CD4-positive, alpha-beta memory T cell (primary cell): Measurements from ENCODE around the gene MOB3B. TPM values are rescaled to one million over a fixed set of nuclear protein-coding genes. Genes with fewer than 3 reads are reported as not detected.

Source experiments
- CTCF ChIA-PET: fragments of 350-600 bp; sonication (Branson Sonifier 250); formaldehyde crosslinking; loops from one replicate; lab custom pipeline; 2021; ENCODE audit warnings: inconsistent platforms; ENCODE audit not compliant: partially characterized antibody; lab: Charles Lee
- POLR2A ChIA-PET: fragments of 350-600 bp; sonication (Branson Sonifier 250); formaldehyde crosslinking; loops from one replicate; lab custom pipeline; 2021; ENCODE audit not compliant: partially characterized antibody; lab: Charles Lee
- DNase-seq, 5 donors: peaks; one replicate each; pipeline versions ENCODE4 v3.0.0 to v3.0.0-alpha.2; 2020 to 2022; ENCODE audit warnings: mixed read lengths in 1 of 5
- H3K27ac ChIP-seq: one replicate; pipeline ENCODE4 v1.7.0; 2013; ENCODE audit warnings: low read depth, low read length
- H3K27me3 ChIP-seq: 2 replicates; pipeline ENCODE4 v1.7.0; 2013; ENCODE audit warnings: mild to moderate bottlenecking, low read length, moderate library complexity; ENCODE audit not compliant: insufficient read depth
- H3K36me3 ChIP-seq: 2 replicates; pipeline ENCODE4 v1.7.0; 2013; ENCODE audit warnings: mild to moderate bottlenecking, low read length, moderate library complexity; ENCODE audit not compliant: insufficient read depth
- H3K4me1 ChIP-seq: 2 replicates; pipeline ENCODE4 v1.7.0; 2013; ENCODE audit warnings: mild to moderate bottlenecking, low read length, moderate library complexity; ENCODE audit not compliant: insufficient read depth
- H3K4me3 ChIP-seq, 2 donors: one replicate each; pipeline ENCODE4 v1.7.0; 2013; ENCODE audit warnings: low read length in 2 of 2, mild to moderate bottlenecking in 1 of 2
- H3K9me3 ChIP-seq, 2 donors: one replicate each; pipeline ENCODE4 v1.7.0; 2013; ENCODE audit warnings: low read length in 2 of 2, control low read depth in 1 of 2; ENCODE audit not compliant: control insufficient read depth in 1 of 2
- H3K27ac Mint-ChIP-seq, 7 donors: one replicate each; pipeline ENCODE4 v1.8.0; 2020 to 2021; ENCODE audit warnings: mixed read lengths in 7 of 7, mild to moderate bottlenecking in 6 of 7, inconsistent platforms in 3 of 7, moderate library complexity in 3 of 7
- H3K27me3 Mint-ChIP-seq, 2 donors: one replicate each; pipeline ENCODE4 v1.8.0; 2020 to 2021; ENCODE audit warnings: mixed read lengths in 2 of 2
- H3K36me3 Mint-ChIP-seq, 2 donors: one replicate each; pipeline ENCODE4 v1.8.0; 2020 to 2021; ENCODE audit warnings: mixed read lengths in 2 of 2, inconsistent platforms in 1 of 2, mild to moderate bottlenecking in 1 of 2
- H3K4me1 Mint-ChIP-seq, 4 donors: one replicate each; pipeline ENCODE4 v1.8.0; 2020 to 2021; ENCODE audit warnings: mixed read lengths in 4 of 4, mild to moderate bottlenecking in 1 of 4
- H3K4me3 Mint-ChIP-seq, 8 donors: one replicate each; pipeline ENCODE4 v1.8.0; 2020 to 2021; ENCODE audit warnings: mixed read lengths in 8 of 8, mild to moderate bottlenecking in 7 of 8, moderate library complexity in 6 of 8, inconsistent platforms in 3 of 8
- H3K9me3 Mint-ChIP-seq, 8 donors: one replicate each; pipeline ENCODE4 v1.8.0; 2020 to 2021; ENCODE audit warnings: mixed read lengths in 8 of 8, mild to moderate bottlenecking in 5 of 8, inconsistent platforms in 3 of 8, moderate library complexity in 1 of 8
- intact Hi-C: fragments of 100-400 bp; cut with micrococcal nuclease; formaldehyde crosslinking; loops from one replicate; pipeline ENCODE4 v1.15.1; 2023
- polyA plus RNA-seq, 2 donors: library from polyadenylated mRNA; unstranded; fragments of 300-500 nt; fragmentation: Illumina TruSeq; gene quantifications; one replicate each; pipeline ENCODE4 v1.2.3, GENCODE V29; 2021
- total RNA-seq, 2 experiments: library from RNA; stranded (reverse); gene quantifications; one replicate each; pipeline ENCODE4 v1.2.3, GENCODE V29; 2021

Gene MOB3B
- total and polyA plus RNA-seq, 4 experiments from 2014 or later, result 0.05 to 0.64 (median 0.34) TPM

DNA sequence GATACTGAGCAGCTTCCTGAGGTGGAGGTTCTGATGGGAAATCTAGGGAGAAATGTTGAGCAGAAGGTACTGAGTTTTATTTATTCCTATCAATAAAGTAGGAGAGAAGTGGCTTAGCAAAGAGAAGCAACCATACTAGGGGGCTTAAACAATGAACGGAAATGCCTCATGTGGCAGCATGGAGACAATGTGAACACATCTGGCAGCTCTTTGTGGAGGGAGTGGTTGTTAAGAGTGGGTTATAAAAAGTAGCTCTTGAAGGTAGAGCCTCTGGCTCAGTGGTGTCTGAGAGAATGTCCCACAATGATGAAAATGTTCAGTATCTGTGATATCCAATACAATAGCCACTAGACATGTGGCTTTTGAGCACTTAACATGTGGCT lies 179.9 kb downstream of the MOB3B start:
- Mint-ChIP-seq H3K27me3 (no peaks in the 10 kb centered on the region), H3K27ac (no peak overlapping the region), H3K36me3 (no peaks in the 10 kb centered on the region), H3K4me3 (no peak overlapping the region), H3K4me1 (peaks cover 0 to 10% (median under 1%) of the 10 kb centered on the region in 4 donors), H3K9me3 (no peaks in the 10 kb centered on the region)
- intact Hi-C loops, result no loop called here
- Histone ChIP-seq H3K9me3 (no peaks in the 10 kb centered on the region), H3K4me3 (no peak overlapping the region), H3K4me1 (no peaks in the 10 kb centered on the region), H3K36me3 (no peaks in the 10 kb centered on the region), H3K27me3 (no peaks in the 10 kb centered on the region), H3K27ac (no peak overlapping the region)
- ChIA-PET POLR2A (no interaction called here), CTCF (interaction anchor here (2.1 kb wide), 1 partner anchor 17 kb away, joined by 10 read pairs; no protein-coding TSS in a partner anchor)
- no peak for DNase-seq

DNA sequence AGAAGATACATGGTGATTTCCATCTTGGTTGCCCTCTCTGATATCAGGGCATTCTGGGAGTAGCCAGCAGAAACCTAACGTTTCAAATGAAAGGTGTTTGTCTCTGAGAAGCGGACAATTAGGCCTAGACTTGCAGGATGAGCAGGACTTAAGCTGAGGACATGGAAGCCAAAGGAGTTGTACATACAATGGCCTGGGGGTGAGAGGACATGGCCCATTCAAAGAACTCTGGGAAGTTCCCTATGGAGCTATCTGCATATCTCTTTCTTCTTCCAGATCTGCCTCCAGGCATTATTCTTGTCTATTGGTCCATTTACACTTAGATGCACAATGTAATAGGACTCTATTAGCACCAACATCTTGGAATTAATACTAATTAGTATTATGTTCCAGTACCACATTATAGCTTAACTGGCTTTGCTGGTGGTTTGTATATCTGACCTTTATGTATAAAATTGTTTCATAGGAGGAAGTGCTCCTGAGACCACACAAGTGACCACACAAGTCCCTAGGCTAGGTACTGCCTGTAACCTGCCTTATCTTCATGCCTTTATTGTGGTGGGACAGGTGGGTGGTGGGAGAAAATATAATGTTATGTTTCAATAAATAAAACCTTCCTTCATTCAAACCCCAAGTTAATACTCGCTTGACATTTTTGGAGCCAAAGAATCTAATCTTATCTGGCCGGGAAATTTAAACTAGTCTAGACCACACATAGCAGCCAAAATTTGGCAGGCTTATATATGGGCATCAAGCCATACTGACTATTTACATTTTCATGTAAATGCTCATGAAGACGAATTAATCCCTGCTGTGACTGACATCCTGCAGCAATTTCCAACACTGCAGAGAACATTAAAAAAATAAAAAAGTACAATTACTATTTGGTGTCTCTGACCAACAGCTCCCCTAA lies 180.6 kb downstream of the MOB3B start:
- Histone ChIP-seq H3K9me3 (no peaks in the 10 kb centered on the region), H3K4me3 (no peak overlapping the region), H3K4me1 (no peaks in the 10 kb centered on the region), H3K36me3 (no peaks in the 10 kb centered on the region), H3K27ac (no peak overlapping the region), H3K27me3 (no peaks in the 10 kb centered on the region)
- H3K4me1 Mint-ChIP-seq, result peaks cover 0 to 10% (median under 1%) of the 10 kb centered on the region in 4 donors
- no peaks in the 10 kb centered on the region for H3K27me3 Mint-ChIP-seq
- ChIA-PET CTCF (interaction anchor here (2.1 kb wide), 1 partner anchor 16 kb away, joined by 10 read pairs; no protein-coding TSS in a partner anchor), POLR2A (no interaction called here)
- H3K9me3 Mint-ChIP-seq, result no peaks in the 10 kb centered on the region
- intact Hi-C loops, result no loop called here
- no peaks in the 10 kb centered on the region for H3K36me3 Mint-ChIP-seq
- H3K27ac Mint-ChIP-seq, result no peak overlapping the region
- H3K4me3 Mint-ChIP-seq, result no peak overlapping the region
- DNase-seq, result no peak

DNA sequence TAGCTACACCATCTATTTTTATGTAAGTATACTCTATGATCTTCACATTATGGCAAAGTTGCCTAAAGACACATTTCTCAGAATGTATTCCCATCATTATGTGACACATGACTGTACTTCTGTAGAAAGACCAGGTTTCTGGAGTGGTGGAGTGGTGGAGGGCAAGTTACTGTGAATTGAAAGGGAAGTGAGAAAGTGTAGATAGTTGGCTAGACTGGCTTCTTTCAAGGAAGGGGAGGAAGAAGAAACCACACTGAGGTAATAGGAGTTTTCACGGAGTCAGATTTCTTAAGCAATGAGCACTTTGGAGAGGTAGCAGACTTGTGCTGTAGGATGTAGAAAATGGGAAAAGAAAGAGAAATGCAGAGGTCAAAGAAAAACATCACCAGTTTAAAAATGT lies 181.7 kb downstream of the MOB3B start:
- no peak for DNase-seq
- no peak overlapping the region for H3K4me3 Mint-ChIP-seq

DNA sequence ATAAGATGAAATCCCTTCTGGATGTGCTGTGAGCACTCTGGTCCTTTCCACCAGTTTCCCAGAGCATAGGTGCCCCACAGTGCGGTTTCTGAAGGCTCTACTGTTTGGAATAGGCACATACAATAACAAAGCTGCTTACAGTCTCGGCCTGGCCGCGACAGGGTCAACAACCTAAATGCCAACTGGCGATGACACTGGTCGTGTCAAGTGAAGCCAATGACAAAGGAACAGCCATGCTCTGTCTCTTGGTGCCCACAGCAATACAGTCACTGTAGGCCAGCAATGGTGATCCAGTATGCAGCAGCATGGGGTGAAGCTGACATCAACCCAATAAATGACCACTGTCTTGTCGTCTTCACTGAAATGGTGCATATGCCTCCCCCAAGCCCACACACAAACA lies 184.8 kb downstream of the MOB3B start:
- no peak for DNase-seq
- H3K9me3 Mint-ChIP-seq, result peaks cover 0 to 2% (median 0%) of the 10 kb centered on the region in 8 donors
- no peaks in the 10 kb centered on the region for H3K27me3 Mint-ChIP-seq
- no peaks in the 10 kb centered on the region for H3K4me1 ChIP-seq
- H3K4me3 ChIP-seq, result no peak overlapping the region
- H3K4me3 Mint-ChIP-seq, result no peak overlapping the region
- H3K36me3 ChIP-seq, result no peaks in the 10 kb centered on the region
- H3K36me3 Mint-ChIP-seq, result no peaks in the 10 kb centered on the region
- no peaks in the 10 kb centered on the region for H3K27me3 ChIP-seq
- H3K27ac Mint-ChIP-seq, result no peak overlapping the region
- H3K27ac ChIP-seq, result no peak overlapping the region
- no peaks in the 10 kb centered on the region for H3K9me3 ChIP-seq
- CTCF ChIA-PET, result no interaction called here
- POLR2A ChIA-PET, result no interaction called here
- H3K4me1 Mint-ChIP-seq, result no peaks in the 10 kb centered on the region
- intact Hi-C loops, result no loop called here

More for the DNA sequence above, 181.7 kb downstream of the MOB3B start:
- H3K27me3 ChIP-seq, result no peaks in the 10 kb centered on the region
- ChIA-PET CTCF (no interaction called here), POLR2A (no interaction called here)
- H3K9me3 ChIP-seq, result no peaks in the 10 kb centered on the region
- H3K27ac ChIP-seq, result no peak overlapping the region
- intact Hi-C loops, result no loop called here
- peaks cover 0 to 2% (median 0%) of the 10 kb centered on the region in 8 donors for H3K9me3 Mint-ChIP-seq
- H3K27me3 Mint-ChIP-seq, result no peaks in the 10 kb centered on the region
- no peak overlapping the region for H3K4me3 ChIP-seq
- no peak overlapping the region for H3K27ac Mint-ChIP-seq
- H3K4me1 Mint-ChIP-seq, result peaks cover 0 to 8% (median under 1%) of the 10 kb centered on the region in 4 donors
- no peaks in the 10 kb centered on the region for H3K4me1 ChIP-seq
- no peaks in the 10 kb centered on the region for H3K36me3 ChIP-seq
- no peaks in the 10 kb centered on the region for H3K36me3 Mint-ChIP-seq

DNA sequence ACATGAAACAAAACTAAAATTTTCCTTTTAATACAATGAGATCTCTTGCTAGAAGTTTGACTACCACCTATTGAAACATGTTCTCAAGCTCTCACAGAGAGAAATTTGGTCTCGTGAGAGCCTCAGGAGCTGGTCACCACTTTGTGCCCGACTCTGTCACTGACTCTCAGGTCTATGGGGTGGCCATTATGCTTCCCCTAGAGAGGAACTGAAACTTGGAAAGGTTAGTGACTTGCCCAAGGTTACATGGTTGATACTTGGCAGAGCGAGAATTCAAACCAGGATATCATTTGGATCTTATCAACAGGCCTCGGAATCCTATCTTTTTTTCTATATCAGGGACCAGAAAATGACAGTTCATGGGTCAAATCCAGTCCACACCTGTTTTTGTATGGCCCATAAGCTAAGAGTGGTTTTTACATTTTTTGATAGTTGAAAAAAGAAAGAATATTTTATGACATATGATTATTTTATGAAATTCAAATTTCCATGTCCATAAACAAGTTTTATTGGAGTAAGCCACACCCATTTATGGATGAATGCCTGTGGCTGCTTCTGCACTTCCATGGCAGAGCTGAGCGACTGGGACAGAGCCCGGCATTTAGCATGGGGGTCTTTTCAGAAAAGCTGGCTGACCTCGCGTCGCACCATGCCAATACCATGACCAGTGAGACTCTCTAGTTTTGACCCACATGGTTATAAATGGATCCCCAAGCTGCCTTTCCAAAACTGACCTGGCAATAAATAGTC lies 187.9 kb downstream of the MOB3B start:
- no peak overlapping the region for H3K27ac Mint-ChIP-seq
- Histone ChIP-seq H3K9me3 (no peaks in the 10 kb centered on the region), H3K27me3 (no peaks in the 10 kb centered on the region), H3K27ac (no peak overlapping the region), H3K36me3 (no peaks in the 10 kb centered on the region), H3K4me3 (no peak overlapping the region), H3K4me1 (no peaks in the 10 kb centered on the region)
- peaks cover 0 to 2% (median 0%) of the 10 kb centered on the region in 8 donors for H3K9me3 Mint-ChIP-seq
- DNase-seq, result no peak
- CTCF ChIA-PET, result interaction anchor here (1.2 to 1.3 kb wide), 3 partner anchors 9 to 188 kb away, joined by 3 to 4 read pairs (median 3); partner anchors contain the start of gene MOB3B
- H3K27me3 Mint-ChIP-seq, result no peaks in the 10 kb centered on the region
- no peaks in the 10 kb centered on the region for H3K36me3 Mint-ChIP-seq
- POLR2A ChIA-PET, result no interaction called here
- no peaks in the 10 kb centered on the region for H3K4me1 Mint-ChIP-seq
- intact Hi-C loops, result no loop called here
- H3K4me3 Mint-ChIP-seq, result no peak overlapping the region

DNA sequence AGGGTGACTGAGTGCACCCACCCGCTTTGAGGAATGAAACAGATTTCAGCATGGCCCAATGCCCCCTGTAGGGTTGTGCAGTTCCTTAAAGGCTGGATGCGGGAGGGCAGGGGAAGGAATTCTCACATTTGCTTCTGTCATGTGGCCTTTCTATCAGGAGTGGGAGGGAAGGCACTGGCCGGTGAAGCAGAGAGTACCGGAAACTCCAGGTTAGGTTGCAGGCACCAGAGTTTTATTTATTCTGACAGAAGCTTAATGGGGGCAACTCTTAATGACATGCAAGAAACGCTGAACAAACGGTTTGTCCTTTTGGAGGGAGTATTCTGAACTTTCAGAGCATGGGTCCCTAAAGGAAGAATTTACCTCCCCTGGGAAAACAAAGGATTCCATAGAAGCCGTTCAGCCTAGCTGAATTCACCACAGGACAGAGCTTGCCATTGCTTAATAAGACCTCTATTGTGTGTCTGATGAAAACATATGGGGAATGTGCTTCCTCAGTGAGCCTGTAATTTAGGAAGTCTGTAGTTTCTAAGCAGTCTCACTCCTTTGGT lies 188.6 kb downstream of the MOB3B start:
- Mint-ChIP-seq H3K9me3 (peaks cover 0 to 2% (median 0%) of the 10 kb centered on the region in 8 donors), H3K27ac (no peak overlapping the region), H3K4me3 (no peak overlapping the region), H3K4me1 (no peaks in the 10 kb centered on the region), H3K36me3 (no peaks in the 10 kb centered on the region), H3K27me3 (no peaks in the 10 kb centered on the region)
- Histone ChIP-seq H3K27me3 (no peaks in the 10 kb centered on the region), H3K36me3 (no peaks in the 10 kb centered on the region), H3K4me1 (no peaks in the 10 kb centered on the region), H3K9me3 (no peaks in the 10 kb centered on the region), H3K27ac (no peak overlapping the region), H3K4me3 (no peak overlapping the region)
- intact Hi-C loops, result no loop called here
- POLR2A ChIA-PET, result no interaction called here
- DNase-seq, result no peak
- CTCF ChIA-PET, result interaction anchor here (1.2 to 1.3 kb wide), 2 partner anchors 8 to 189 kb away, joined by 3 to 4 read pairs; partner anchors contain the start of gene MOB3B

DNA sequence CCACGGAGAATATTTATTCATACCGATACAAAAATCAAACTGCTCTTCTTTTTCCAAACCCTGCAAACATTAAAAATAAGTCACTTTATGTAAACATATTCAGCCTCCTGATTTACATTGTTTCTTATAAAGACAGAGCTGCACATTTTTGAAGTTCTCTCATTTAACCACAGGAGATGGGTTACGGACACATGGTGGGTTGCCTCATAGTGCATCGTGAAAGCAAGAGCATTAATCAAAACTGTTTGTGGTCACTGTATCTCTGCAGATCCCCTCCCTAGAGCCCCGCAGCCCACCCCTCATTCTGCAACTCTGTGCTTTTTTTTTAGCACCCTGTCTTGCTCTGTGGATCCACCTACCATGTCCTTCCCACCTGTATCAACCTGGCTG lies 189.3 kb downstream of the MOB3B start:
- H3K9me3 Mint-ChIP-seq, result peaks cover 0 to 2% (median 0%) of the 10 kb centered on the region in 8 donors
- ChIA-PET POLR2A (no interaction called here), CTCF (no interaction called here)
- no peak overlapping the region for H3K4me3 Mint-ChIP-seq
- no peaks in the 10 kb centered on the region for H3K36me3 ChIP-seq
- H3K36me3 Mint-ChIP-seq, result no peaks in the 10 kb centered on the region
- H3K9me3 ChIP-seq, result no peaks in the 10 kb centered on the region
- no peak for DNase-seq
- H3K4me1 Mint-ChIP-seq, result no peaks in the 10 kb centered on the region
- no peak overlapping the region for H3K27ac Mint-ChIP-seq
- H3K4me3 ChIP-seq, result no peak overlapping the region
- no peaks in the 10 kb centered on the region for H3K27me3 Mint-ChIP-seq
- H3K27me3 ChIP-seq, result no peaks in the 10 kb centered on the region
- no peak overlapping the region for H3K27ac ChIP-seq
- H3K4me1 ChIP-seq, result no peaks in the 10 kb centered on the region
- intact Hi-C loops, result no loop called here
